CD4-positive, alpha-beta T cell treated with Interleukin-17A for 1 hour (primary cell): Measurements from ENCODE around the gene PDLIM5.
"Not testable (repeated sequence)": the region's sequence is repeated elsewhere in the genome, so short reads cannot be mapped to it uniquely, and the experiment has no call there.

Source experiments
- DNase-seq: peaks from one replicate; pipeline ENCODE4 v3.0.0-alpha.2; 2020

The PDLIM5 gene

DNA sequence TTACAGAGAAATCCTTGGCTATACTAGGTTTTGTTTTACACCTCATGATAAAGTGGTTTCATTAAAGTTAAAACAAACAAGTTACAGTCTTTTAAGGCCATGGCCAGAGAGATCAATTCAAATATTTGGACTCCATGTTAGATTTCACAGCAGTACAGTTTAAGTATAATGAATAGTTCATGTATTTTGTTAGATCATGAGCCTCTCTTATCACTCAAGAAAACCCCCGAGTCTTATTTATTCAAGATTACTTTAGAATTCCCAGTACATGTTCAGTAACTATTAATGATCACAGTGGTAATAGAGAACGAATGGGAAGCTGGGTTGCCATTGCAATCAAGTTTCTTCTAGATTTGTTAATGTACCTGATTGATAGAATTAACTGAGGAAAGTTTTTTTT lies 15.2 kb downstream of the PDLIM5 start:
- no peak for DNase-seq

- DNase-seq: no peak
Observed at GRCh38 chr4:94468093-94468769, 16.5 kb downstream of the PDLIM5 start.

DNA sequence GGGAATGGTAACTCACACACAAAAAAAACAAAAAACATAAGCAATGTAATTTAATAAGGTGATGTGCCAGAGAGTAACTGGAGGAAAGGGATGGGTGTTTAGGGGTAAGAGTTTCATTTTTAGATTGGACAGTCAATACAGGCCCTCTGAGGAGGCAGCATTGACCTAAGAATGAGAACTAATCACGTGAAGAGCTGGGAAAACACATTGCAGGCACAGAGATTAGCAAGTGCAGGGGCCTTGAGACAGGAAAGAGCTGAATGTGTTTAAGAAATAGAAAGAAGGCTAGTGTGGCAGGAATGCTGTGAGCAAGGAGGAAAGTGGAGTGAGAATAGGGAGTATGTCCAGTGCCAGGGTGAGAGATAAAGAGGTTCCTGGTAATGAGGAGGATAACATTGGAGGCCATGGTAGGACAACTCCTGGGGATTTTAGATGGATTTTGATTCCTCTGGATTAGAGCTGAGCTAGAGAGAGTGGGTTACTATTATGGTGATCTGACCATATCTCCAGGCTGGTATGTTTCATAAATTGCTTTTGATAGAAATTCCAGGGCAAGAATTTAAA lies 17.6 kb downstream of the PDLIM5 start:
- no peak for DNase-seq

- no peak for DNase-seq
Observed at GRCh38 chr4:94470132-94470531, 18.4 kb downstream of the PDLIM5 start.

GRCh38 chr4:94470782-94471181 lies 19.0 kb downstream of the PDLIM5 start:
- not testable (repeated sequence) for DNase-seq

DNA sequence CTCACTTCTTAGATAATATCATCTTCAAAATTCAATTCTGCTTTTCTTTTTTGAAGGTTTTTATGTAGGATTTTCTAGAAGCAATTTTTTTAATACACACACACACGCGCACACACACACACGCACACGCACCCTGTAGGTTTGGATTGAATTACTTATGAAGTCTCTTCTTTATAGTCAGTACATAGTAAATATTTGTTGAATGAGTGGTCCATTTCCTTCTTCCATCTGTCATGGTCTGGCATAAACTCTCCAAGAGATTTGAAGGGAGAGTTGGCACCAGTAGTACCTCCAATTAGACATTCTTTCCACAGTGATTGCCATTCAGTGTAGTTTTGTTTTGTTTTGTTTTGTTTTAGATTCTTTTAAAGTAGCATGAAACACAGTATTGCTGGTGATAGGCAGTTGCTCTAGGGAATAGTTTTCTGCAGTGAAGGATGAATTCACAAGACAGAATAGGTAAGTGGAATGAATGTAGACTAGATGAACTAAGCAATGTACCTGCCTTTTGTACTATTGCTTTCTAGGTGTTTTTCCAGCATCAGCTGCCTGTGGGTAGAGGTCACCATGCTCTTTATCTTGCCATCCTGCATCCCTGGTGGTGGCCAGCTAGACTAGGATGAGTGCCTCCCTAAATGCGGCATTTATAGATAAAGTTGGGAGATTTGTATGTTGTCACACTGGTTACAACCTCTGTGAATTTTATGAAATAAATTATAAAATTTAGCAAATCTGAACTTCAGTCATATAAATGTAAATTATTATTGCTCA lies 20.5 kb downstream of the PDLIM5 start:
- no peak for DNase-seq

DNA sequence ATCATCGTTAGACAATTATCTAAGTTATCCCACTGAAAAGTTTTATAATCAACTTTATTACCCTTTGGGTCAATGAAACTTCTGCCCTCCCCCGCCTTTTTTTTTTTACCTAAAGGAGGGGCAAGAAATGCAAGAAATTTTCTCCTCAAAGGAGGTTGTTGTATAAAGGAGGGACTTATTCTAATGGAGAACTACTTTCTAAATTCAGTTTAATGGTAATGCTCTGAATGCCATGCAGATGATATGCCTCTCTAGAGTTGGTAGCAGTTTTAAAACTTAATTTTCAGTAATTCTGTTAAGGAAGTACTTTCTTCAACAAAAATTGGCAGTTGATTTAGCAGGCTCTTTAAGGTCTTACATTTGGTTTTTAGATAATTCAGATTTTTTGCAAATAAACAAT lies 23.3 kb downstream of the PDLIM5 start:
- no peak for DNase-seq

DNA sequence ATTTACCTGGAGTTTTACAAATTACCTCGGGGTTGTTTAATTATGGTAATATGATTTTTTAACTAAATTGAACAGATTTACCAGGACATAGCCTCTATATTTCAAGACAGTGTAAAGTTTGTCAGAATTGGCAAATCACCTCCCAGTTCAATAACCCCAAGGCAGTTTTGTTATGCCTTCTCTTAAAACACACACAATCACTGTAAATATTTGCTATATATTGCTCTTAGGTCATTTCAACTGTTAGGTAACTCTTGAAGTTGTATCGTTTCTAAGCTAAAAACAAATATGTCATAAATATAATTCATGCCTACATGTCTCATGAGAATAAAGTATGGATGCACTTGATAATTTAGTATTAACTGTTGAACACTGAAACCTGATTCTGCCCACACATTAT lies 24.1 kb downstream of the PDLIM5 start:
- DNase-seq: no peak

GRCh38 chr4:94477227-94477626 lies 25.5 kb downstream of the PDLIM5 start:
- DNase-seq: no peak

DNA sequence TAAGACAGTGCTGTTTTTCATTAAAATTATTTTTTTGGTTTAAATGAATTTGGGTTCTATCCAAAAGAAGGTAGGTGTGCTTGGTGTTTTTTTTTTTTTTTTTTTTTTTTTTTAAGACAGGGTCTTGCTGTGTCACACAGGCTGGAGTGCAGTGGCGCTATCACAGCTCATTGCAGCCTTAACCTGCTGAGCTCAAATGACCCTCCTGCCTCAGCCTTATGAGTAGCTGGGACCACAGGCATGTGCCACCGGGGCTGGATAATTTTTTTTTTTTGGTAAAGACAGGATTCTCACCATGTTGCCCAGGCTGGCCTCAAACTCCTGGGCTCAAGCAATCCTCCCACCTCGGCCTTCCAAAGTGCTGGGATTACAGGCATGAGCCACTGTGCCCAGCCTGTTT lies 27.1 kb downstream of the PDLIM5 start:
- DNase-seq: not testable (repeated sequence)

GRCh38 chr4:94479358-94480141 lies 27.8 kb downstream of the PDLIM5 start:
- no peak for DNase-seq

DNA sequence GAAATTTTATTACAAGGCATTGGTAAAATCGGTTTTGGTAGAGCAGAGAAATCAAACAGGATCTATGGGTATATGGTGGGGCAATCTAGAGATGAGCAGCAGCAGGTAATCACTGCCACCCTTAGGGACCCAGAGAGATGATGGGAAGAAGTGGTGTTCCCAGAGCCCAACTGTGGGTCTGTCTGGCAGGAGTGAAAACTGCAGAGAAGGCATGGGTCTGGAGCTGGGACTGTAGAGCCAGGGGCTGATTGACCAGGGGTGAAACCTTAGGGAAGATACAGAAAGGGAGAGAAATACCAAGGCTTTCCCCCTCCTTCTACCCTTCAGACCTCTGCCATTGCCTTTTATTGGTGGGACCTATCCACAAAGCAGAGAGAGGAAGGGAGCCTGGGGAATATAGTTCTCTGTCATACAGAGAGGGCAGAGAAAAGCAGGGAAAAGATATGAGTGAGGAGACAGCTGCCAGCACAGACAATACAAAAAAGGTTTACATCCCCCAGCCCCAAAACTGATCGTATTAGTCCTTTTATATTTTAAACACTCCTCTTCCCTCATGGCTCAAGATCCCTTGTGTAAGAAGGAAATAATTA lies 28.7 kb downstream of the PDLIM5 start:
- no peak for DNase-seq

DNA sequence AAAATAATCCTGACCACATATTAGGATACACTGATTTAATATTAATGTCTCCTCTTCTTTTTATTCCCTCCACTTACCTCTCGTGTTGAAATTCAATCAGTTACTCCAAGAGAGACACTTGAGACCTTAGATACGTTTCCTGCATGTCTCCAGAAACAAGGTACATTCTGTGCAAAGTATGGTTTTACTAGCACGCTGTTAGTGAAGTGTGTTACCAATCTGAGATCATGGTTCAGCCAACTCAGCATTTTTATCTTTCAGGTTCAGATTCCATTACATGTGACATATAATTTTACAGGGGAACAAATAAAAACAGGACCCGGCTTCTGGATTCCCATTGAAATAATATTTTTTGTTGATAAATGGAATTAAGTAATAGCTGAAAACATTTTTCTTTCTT lies 32.2 kb downstream of the PDLIM5 start:
- no peak for DNase-seq

GRCh38 chr4:94484818-94485217 lies 33.1 kb downstream of the PDLIM5 start:
- no peak for DNase-seq

DNA sequence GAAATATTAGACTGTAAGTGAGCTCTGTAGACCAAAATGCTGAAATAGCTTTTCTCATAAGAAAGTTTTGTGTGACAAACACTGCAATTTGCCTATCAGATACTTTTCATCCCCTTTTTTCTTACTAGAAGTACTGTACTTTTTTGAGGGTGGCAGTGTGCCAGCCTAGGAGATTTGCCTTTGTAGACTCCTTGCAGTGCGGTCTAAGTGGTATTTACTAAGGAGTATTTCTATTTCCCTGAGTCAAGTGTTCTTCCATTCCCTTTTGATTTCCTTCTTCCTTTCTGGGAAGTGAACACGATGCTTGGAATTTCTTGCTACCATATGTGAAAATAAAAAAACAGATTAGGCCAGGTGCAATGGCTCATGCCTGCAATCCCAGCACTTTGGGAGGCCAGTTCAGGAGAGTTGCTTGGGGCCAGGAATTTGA lies 34.6 kb downstream of the PDLIM5 start:
- no peak for DNase-seq

GRCh38 chr4:94488670-94489069 lies 36.9 kb downstream of the PDLIM5 start:
- DNase-seq: no peak

DNA sequence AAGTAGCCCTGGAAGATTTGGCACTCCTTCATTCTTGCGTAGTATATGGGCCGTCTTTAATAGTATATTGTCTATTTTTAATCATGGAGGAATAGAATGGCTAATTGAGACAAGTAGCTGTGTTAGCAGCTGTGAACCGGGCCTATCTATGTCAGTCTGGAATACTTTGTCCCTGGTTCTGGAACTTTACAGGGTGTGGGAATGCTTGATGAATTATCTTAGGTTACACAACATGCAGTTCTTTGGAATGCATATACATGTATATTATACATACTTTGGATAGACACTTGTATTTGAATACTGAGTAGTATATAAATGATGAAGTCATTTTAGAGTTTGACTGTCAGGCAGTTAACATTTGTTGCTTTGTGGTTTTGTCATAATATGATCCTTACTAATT lies 37.4 kb downstream of the PDLIM5 start:
- no peak for DNase-seq

GRCh38 chr4:94490437-94490836 lies 38.7 kb downstream of the PDLIM5 start:
- no peak for DNase-seq

GRCh38 chr4:94491322-94491721 lies 39.6 kb downstream of the PDLIM5 start:
- DNase-seq: no peak

DNA sequence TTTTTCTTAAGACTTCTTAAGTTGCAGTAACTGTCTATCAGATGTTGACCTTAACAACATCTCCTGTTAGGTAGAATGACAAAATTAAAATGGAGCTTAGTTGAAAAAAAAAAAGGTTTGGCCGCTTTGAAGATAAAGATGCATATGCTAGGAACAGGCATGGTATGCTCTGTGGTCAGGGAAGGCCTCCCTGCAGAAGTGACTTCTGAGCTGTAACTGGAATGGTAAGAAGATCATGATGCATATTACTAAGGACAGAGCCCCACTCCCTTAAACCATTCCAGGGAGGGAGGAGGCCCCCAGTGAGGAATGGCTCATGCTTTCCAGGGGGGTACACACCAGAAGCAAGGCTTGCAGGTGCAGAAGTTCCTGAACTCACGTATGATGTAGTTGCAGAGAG lies 43.7 kb downstream of the PDLIM5 start:
- no peak for DNase-seq

DNA sequence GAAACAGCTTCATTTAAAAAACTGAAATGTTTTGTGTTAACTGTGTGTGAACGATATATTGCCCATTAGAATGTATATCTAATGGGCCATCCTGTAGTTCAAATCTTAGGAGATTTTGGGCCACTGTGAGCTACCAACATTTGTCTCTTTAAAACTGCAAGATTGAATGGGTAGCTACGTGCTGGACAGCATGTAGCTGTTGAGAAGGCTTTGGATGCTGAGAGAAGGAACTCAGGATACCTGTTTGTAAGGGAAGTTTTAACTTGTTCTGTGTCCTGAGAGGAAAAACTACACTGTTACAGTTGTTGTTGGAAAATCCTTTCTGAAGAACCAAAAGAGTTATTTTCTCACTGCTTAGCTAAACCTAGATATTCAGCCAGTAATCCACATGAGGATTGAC lies 45.9 kb downstream of the PDLIM5 start:
- no peak for DNase-seq

GRCh38 chr4:94498502-94498901 lies 46.8 kb downstream of the PDLIM5 start:
- no peak for DNase-seq

DNA sequence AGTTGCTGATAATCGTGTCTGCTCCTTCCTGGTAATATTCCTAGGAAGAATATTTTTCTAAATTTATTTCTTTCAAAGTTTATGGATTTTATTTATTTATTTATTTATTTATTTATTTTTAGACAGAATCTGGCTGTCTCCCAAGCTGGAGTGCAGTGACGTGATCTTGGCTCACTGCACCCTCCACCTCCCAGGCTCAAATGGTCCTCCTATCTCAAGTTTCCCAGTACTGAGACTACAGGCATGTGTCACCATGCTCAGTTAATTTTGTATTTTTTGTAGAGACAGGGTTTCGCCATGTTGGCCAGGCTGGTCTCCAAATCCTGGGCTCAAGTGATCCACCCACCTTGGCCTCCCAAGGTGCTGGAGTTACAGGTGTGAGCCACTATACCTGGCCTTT lies 48.9 kb downstream of the PDLIM5 start:
- DNase-seq: no peak
